ENCODE data around the gene PRRT4.

PRRT4 gene

GRCh38 chr7:128361411-128362379 lies at the start of gene PRRT4:
Gene PRRT4 (minus strand): TSS chr7:128361690.
- Histone ChIP-seq H3K36me3 (ENCODE audit: insufficient read depth, low read length) (no peaks in the 10 kb centered on the region), H3K27me3 (ENCODE audit: insufficient read depth, low read length) (peaks cover 14% of the 10 kb centered on the region; the same call in 1 of the 2 replicates), H3K27ac (ENCODE audit: low read depth, low read length, poor library complexity, severe bottlenecking) (no peak within 1 kb of the TSS), H3K4me3 (ENCODE audit: low read depth, low read length, poor library complexity, severe bottlenecking) (peak within 1 kb of the TSS; percentile 51), H3K9ac (ENCODE audit: low read length) (no peak within 1 kb of the TSS; the same call in 1 of the 2 replicates), H3K9me3 (ENCODE audit: low read length) (no peaks in the 10 kb centered on the region), H3K4me1 (ENCODE audit: insufficient read depth, low read length, severe bottlenecking) (peaks cover 7% of the 10 kb centered on the region), H3K9me2 (ENCODE audit: low read depth, low read length) (no peaks in the 10 kb centered on the region), H4K20me1 (ENCODE audit: insufficient read depth, low read length) (no peaks in the 10 kb centered on the region), H3K79me2 (ENCODE audit: insufficient read depth, low read length) (no peaks in the 10 kb centered on the region), H3K4me2 (ENCODE audit: low read length) (peak within 1 kb of the TSS; percentile 39), H3F3A (ENCODE audit: insufficient read depth, low read length) (no peaks in the 10 kb centered on the region), H2AFZ (ENCODE audit: low read length) (no peak within 1 kb of the TSS)
- TF ChIP-seq EZH2 (IDR thresholded peaks at IDR 0.05; ENCODE audit: borderline replicate concordance, low read length) (no peak), CTCF (IDR thresholded peaks at IDR 0.05; ENCODE audit: low read length) (no peak)

DNA sequence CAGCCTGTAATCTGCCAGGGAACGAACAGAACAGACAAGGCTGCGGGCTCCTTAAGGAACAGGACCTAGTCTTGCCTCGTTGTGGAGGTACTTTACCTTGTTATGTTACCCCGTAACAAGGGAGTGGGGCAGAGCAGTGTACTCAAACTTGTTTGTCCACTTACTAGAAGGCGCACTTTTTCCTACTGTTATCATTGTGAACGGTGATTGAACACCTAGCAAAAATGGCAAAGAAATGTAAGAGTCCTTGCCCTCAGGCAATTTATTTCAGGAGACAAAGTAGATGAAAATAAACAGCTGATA lies 48.9 kb upstream of the PRRT4 start:
- no peaks in the 10 kb centered on the region for H3K9me2 ChIP-seq (ENCODE audit: low read depth, low read length)
- H3K4me1 ChIP-seq (ENCODE audit: insufficient read depth, low read length, severe bottlenecking), result peaks cover 16% of the 10 kb centered on the region
- peak overlapping the region; percentile 96 for H3K4me2 ChIP-seq (ENCODE audit: low read length)
- 0 out of 2 replicates have a peak, but pooled peaks cover 7% of the 10 kb centered on the region for H3F3A ChIP-seq (ENCODE audit: insufficient read depth, low read length)
- peak overlapping the region; percentile 70 for H3K4me3 ChIP-seq (ENCODE audit: low read depth, low read length, poor library complexity, severe bottlenecking)
- no peak for TF ChIP-seq CTCF (IDR thresholded peaks at IDR 0.05; ENCODE audit: low read length)
- TF ChIP-seq EZH2 (IDR thresholded peaks at IDR 0.05; ENCODE audit: borderline replicate concordance, low read length), result no peak
- H3K79me2 ChIP-seq (ENCODE audit: insufficient read depth, low read length), result no peaks in the 10 kb centered on the region
- H4K20me1 ChIP-seq (ENCODE audit: insufficient read depth, low read length), result no peaks in the 10 kb centered on the region
- no peaks in the 10 kb centered on the region for H3K36me3 ChIP-seq (ENCODE audit: insufficient read depth, low read length)
- no peaks in the 10 kb centered on the region for H3K9me3 ChIP-seq (ENCODE audit: low read length)
- peak overlapping the region; percentile 14 for H2AFZ ChIP-seq (ENCODE audit: low read length)
- H3K9ac ChIP-seq (ENCODE audit: low read length), result peak overlapping the region; percentile 63
- H3K27me3 ChIP-seq (ENCODE audit: insufficient read depth, low read length), result peaks cover 12% of the 10 kb centered on the region; the same call in 1 of the 2 replicates
- no peak overlapping the region for H3K27ac ChIP-seq (ENCODE audit: low read depth, low read length, poor library complexity, severe bottlenecking)

- peaks cover 21% of the 10 kb centered on the region for H3K4me1 ChIP-seq (ENCODE audit: insufficient read depth, low read length, severe bottlenecking)
- no peak within 1 kb of the TSS for H3K27ac ChIP-seq (ENCODE audit: low read depth, low read length, poor library complexity, severe bottlenecking)
These were observed 48.3 kb upstream of the PRRT4 start, which contains the start of gene IMPDH1 for GRCh38 chr7:128409596-128410450. Gene IMPDH1 (minus strand): TSS chr7:128409982. CDS start chr7:128409901, 81 bp downstream.

More at GRCh38 chr7:128409596-128410450, 48.3 kb upstream of the PRRT4 start, which contains the start of gene IMPDH1:
- peak within 1 kb of the TSS; percentile 63 for H3K9ac ChIP-seq (ENCODE audit: low read length)
- H3K9me2 ChIP-seq (ENCODE audit: low read depth, low read length), result no peaks in the 10 kb centered on the region
- H3K79me2 ChIP-seq (ENCODE audit: insufficient read depth, low read length), result no peaks in the 10 kb centered on the region
- H3K9me3 ChIP-seq (ENCODE audit: low read length), result no peaks in the 10 kb centered on the region
- peak within 1 kb of the TSS; percentile 14 for H2AFZ ChIP-seq (ENCODE audit: low read length)
- peak within 1 kb of the TSS; percentile 70 for H3K4me3 ChIP-seq (ENCODE audit: low read depth, low read length, poor library complexity, severe bottlenecking)
- H3K4me2 ChIP-seq (ENCODE audit: low read length), result peak within 1 kb of the TSS; percentile 96
- no peaks in the 10 kb centered on the region for H4K20me1 ChIP-seq (ENCODE audit: insufficient read depth, low read length)
- 0 out of 2 replicates have a peak, but pooled peaks cover 7% of the 10 kb centered on the region for H3F3A ChIP-seq (ENCODE audit: insufficient read depth, low read length)
- no peaks in the 10 kb centered on the region for H3K36me3 ChIP-seq (ENCODE audit: insufficient read depth, low read length)
- TF ChIP-seq EZH2 (IDR thresholded peaks at IDR 0.05; ENCODE audit: borderline replicate concordance, low read length), result no peak
- no peak; the same call in 1 of the 2 replicates for TF ChIP-seq CTCF (IDR thresholded peaks at IDR 0.05; ENCODE audit: low read length)
- peaks cover 12% of the 10 kb centered on the region; the same call in 1 of the 2 replicates for H3K27me3 ChIP-seq (ENCODE audit: insufficient read depth, low read length)
